Measurements from ENCODE around the gene CATSPER3.

GRCh38 chr5:135033901-135034235 lies 66.2 kb downstream of the CATSPER3 start, which contains the start of gene PITX1:
- TF ChIP-seq ELF4 (IDR thresholded peaks at IDR 0.05) (no peak), ZNF384 (IDR thresholded peaks at IDR 0.05) (no peak), TARDBP (IDR thresholded peaks at IDR 0.05) (no peak), BHLHE40 (IDR thresholded peaks at IDR 0.05; ENCODE audit: borderline replicate concordance) (no peak), FOXK2 (IDR thresholded peaks at IDR 0.05) (no peak), HDGF (IDR thresholded peaks at IDR 0.05; ENCODE audit: borderline replicate concordance) (no peak), SP1 (IDR thresholded peaks at IDR 0.05) (no peak), SUZ12 (IDR thresholded peaks at IDR 0.05) (no peak), FOXM1 (IDR thresholded peaks at IDR 0.05; ENCODE audit: borderline replicate concordance) (no peak), NFRKB (IDR thresholded peaks at IDR 0.05) (no peak)

Data from HEK293T (cell line).